Measurements from ENCODE around the gene POTEI. TPM values are rescaled to one million over a fixed set of nuclear protein-coding genes. Genes with fewer than 3 reads are reported as not detected.
"Not testable (repeated sequence)": the region's sequence is repeated elsewhere in the genome, so short reads cannot be mapped to it uniquely, and the experiment has no call there.

Gene POTEI
- total RNA-seq, 1 experiment from 2014 or later: 1.2 TPM

DNA sequence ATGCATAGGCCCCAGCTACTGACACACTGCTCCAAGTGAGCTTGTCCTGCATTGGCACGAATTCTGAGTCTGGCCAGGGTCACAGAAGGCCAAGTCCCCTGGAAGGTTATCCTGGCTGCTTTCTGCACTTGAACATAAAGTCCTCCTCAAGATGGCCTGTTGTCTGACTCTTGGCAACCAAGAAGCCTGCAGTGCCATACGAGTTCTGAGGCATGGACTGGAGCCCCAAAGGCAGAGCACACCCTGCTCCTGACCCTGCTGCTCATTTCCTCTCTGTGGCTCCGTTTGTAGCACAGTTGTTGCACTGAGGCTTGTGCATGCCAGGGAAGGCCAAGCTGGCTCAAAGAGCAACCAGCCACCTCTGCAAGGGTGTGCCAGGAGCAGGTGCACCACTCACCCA is 57.9 kb downstream of the POTEI start:
- peak; percentile 4 for DNase-seq
- H4K5ac ChIP-seq (ENCODE audit: insufficient read length, low read depth, low read length); H4K20me1 ChIP-seq (ENCODE audit: control insufficient read depth, insufficient read depth, insufficient read length); H3K27me3 Mint-ChIP-seq (ENCODE audit: low read depth); H2AFZ ChIP-seq (ENCODE audit: low read length); H3K14ac ChIP-seq (ENCODE audit: insufficient read depth, low read length); H3K23me2 ChIP-seq (ENCODE audit: insufficient read length, low read depth, low read length, poor library complexity, severe bottlenecking); H2AK5ac ChIP-seq (ENCODE audit: insufficient read length, low read length); H3K36me3 Mint-ChIP-seq (ENCODE audit: insufficient read depth in 1 of 3, low read depth in 3 of 3); H3K4me2 ChIP-seq (ENCODE audit: insufficient read depth, insufficient read length, low read length); H3K27ac ChIP-seq (ENCODE audit: insufficient read length, low read depth, low read length); H4K8ac ChIP-seq (replicated peaks; ENCODE audit: insufficient read length, low read depth, low read length); H3K79me2 ChIP-seq (ENCODE audit: insufficient read depth, low read length); H3K9me3 Mint-ChIP-seq; H3K4me1 Mint-ChIP-seq; H3K27me3 ChIP-seq (ENCODE audit: insufficient read depth, low read length); H2BK120ac ChIP-seq (ENCODE audit: low read depth, low read length, poor library complexity, severe bottlenecking); H2BK5ac ChIP-seq (ENCODE audit: insufficient read length, low read length); H3K56ac ChIP-seq (ENCODE audit: insufficient read length, low read depth, low read length); H3K9ac ChIP-seq (ENCODE audit: extremely low read depth, insufficient read length, low read length); H2BK12ac ChIP-seq (ENCODE audit: insufficient read length, low read depth, low read length); H4K91ac ChIP-seq (ENCODE audit: insufficient read length, low read depth, low read length); H2BK20ac ChIP-seq (ENCODE audit: low read depth, low read length, poor library complexity, severe bottlenecking); H3K4me1 ChIP-seq (ENCODE audit: insufficient read depth, low read length); H3K23ac ChIP-seq (ENCODE audit: insufficient read length, low read depth, low read length); H3K4me3 Mint-ChIP-seq; H3T11ph ChIP-seq (ENCODE audit: low read length); H3K4ac ChIP-seq (ENCODE audit: low read depth, low read length); H3K18ac ChIP-seq (ENCODE audit: insufficient read length, low read depth, low read length); H2BK15ac ChIP-seq (ENCODE audit: low read depth, low read length); H3K27ac Mint-ChIP-seq; H3K79me1 ChIP-seq (ENCODE audit: insufficient read depth, low read depth, low read length, poor library complexity, severe bottlenecking); H3K9me3 ChIP-seq (ENCODE audit: control insufficient read depth, low read depth, low read length): not testable (repeated sequence)
- WGBS (ENCODE audit: extremely low coverage, insufficient read length, low lambda C conversion rate): no CpG with 5 or more reads among the region's 3 CpGs

DNA sequence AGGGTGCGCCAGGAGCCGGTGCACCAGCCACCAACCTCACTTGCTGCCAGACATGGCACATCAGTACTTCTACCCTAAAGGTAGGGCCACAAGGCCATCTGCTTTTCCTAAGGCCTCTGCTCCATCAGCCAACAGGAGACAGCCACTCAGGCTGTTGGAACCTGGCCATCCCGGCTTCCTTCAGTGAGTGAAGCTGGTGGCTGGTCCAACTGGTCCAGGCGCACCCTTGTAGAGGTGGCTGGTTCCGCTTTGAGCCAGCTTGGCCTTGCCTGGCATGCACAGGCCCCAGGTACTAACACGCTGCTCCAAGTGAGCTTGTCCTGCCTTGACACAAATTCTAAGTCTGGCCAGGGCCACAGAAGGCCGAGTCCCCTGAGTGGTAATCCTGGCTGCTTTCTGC is 58.8 kb downstream of the POTEI start:
- not testable (repeated sequence) for H4K91ac ChIP-seq (ENCODE audit: insufficient read length, low read depth, low read length); H3K23me2 ChIP-seq (ENCODE audit: insufficient read length, low read depth, low read length, poor library complexity, severe bottlenecking); H3T11ph ChIP-seq (ENCODE audit: low read length); H4K8ac ChIP-seq (replicated peaks; ENCODE audit: insufficient read length, low read depth, low read length); H3K27ac Mint-ChIP-seq; H2AK5ac ChIP-seq (ENCODE audit: insufficient read length, low read length); H3K9ac ChIP-seq (ENCODE audit: extremely low read depth, insufficient read length, low read length); H3K27ac ChIP-seq (ENCODE audit: insufficient read length, low read depth, low read length); H3K27me3 Mint-ChIP-seq (ENCODE audit: low read depth); H3K9me3 Mint-ChIP-seq; H2BK5ac ChIP-seq (ENCODE audit: insufficient read length, low read length); H2BK12ac ChIP-seq (ENCODE audit: insufficient read length, low read depth, low read length); H3K4me1 Mint-ChIP-seq; H3K9me3 ChIP-seq (ENCODE audit: control insufficient read depth, low read depth, low read length); H3K27me3 ChIP-seq (ENCODE audit: insufficient read depth, low read length); H3K4me2 ChIP-seq (ENCODE audit: insufficient read depth, insufficient read length, low read length); H3K18ac ChIP-seq (ENCODE audit: insufficient read length, low read depth, low read length); H3K14ac ChIP-seq (ENCODE audit: insufficient read depth, low read length); H2BK120ac ChIP-seq (ENCODE audit: low read depth, low read length, poor library complexity, severe bottlenecking); H3K4me1 ChIP-seq (ENCODE audit: insufficient read depth, low read length); H4K5ac ChIP-seq (ENCODE audit: insufficient read length, low read depth, low read length); H3K79me2 ChIP-seq (ENCODE audit: insufficient read depth, low read length); H3K56ac ChIP-seq (ENCODE audit: insufficient read length, low read depth, low read length); H3K4ac ChIP-seq (ENCODE audit: low read depth, low read length); H2BK15ac ChIP-seq (ENCODE audit: low read depth, low read length); H3K23ac ChIP-seq (ENCODE audit: insufficient read length, low read depth, low read length); H2AFZ ChIP-seq (ENCODE audit: low read length); H3K4me3 Mint-ChIP-seq; DNase-seq; H3K36me3 Mint-ChIP-seq (ENCODE audit: insufficient read depth in 1 of 3, low read depth in 3 of 3); H2BK20ac ChIP-seq (ENCODE audit: low read depth, low read length, poor library complexity, severe bottlenecking); H3K79me1 ChIP-seq (ENCODE audit: insufficient read depth, low read depth, low read length, poor library complexity, severe bottlenecking); H4K20me1 ChIP-seq (ENCODE audit: control insufficient read depth, insufficient read depth, insufficient read length)
- no CpG with 5 or more reads among the region's 7 CpGs for whole genome bisulfite sequencing (ENCODE audit: extremely low coverage, insufficient read length, low lambda C conversion rate)

Data from H9 (cell line).